MCF 10A (cell line): ENCODE data around the gene TRERF1. TPM values are rescaled to one million over a fixed set of nuclear protein-coding genes. Genes with fewer than 3 reads are reported as not detected.
A peak's percentile ranks its signal among the peaks of the same experiment; 100 is the strongest.

Experiments
- BruUV-seq: library from RNA; stranded (reverse); fragments of 400-500 nt; replicated peaks from 2 replicates; lab custom pipeline; 2021; lab: Mats Ljungman, UMichigan
- CTCF ChIA-PET: fragments of 300-600 bp; sonication (Branson Sonifier 250); formaldehyde crosslinking; extraction: SDS; loops from one replicate; lab custom pipeline; 2021; ENCODE audit warnings: antibody characterized with exemption, inconsistent platforms; lab: Yijun Ruan, JAX
- POLR2A ChIA-PET: fragments of 300-600, 350-650 bp; sonication (Branson Sonifier 250); formaldehyde crosslinking; extraction: SDS; loops from one replicate; lab custom pipeline; 2020; ENCODE audit warnings: antibody characterized with exemption, inconsistent platforms; lab: Yijun Ruan, JAX
- DNase-seq: peaks from one replicate; pipeline ENCODE4 v3.0.0-alpha.2; 2018; ENCODE audit not compliant: unreplicated experiment
- H3K27ac Mint-ChIP-seq: one replicate; pipeline ENCODE4 v1.8.0; 2022; ENCODE audit warnings: mild to moderate bottlenecking, low read depth, mixed read lengths; ENCODE audit not compliant: unreplicated experiment
- H3K27me3 Mint-ChIP-seq: one replicate; pipeline ENCODE4 v1.8.0; 2022; ENCODE audit warnings: mixed read lengths; ENCODE audit not compliant: insufficient read depth, unreplicated experiment
- H3K36me3 Mint-ChIP-seq: one replicate; pipeline ENCODE4 v1.8.0; 2022; ENCODE audit warnings: mild to moderate bottlenecking, moderate library complexity, mixed read lengths; ENCODE audit not compliant: insufficient read depth, unreplicated experiment
- H3K4me1 Mint-ChIP-seq: one replicate; pipeline ENCODE4 v1.8.0; 2022; ENCODE audit warnings: mixed read lengths; ENCODE audit not compliant: insufficient read depth, unreplicated experiment
- H3K4me3 Mint-ChIP-seq: one replicate; pipeline ENCODE4 v1.8.0; 2022; ENCODE audit warnings: mild to moderate bottlenecking, moderate library complexity, mixed read lengths; ENCODE audit not compliant: unreplicated experiment
- H3K9me3 Mint-ChIP-seq: one replicate; pipeline ENCODE4 v1.8.0; 2022; ENCODE audit warnings: mixed read lengths; ENCODE audit not compliant: unreplicated experiment
- CTCF ChIP-seq: fragments of 200-600 bp; IDR thresholded peaks from one replicate; pipeline ENCODE4 v1.8.0; 2022; ENCODE audit warnings: antibody characterized with exemption, mild to moderate bottlenecking; ENCODE audit not compliant: unreplicated experiment
- intact Hi-C: fragments of 100-400 bp; cut with micrococcal nuclease; formaldehyde crosslinking; loops from 2 replicates; pipeline ENCODE4 v1.14.1; 2022
- total RNA-seq: library from RNA; stranded (reverse); gene quantifications from 2 replicates; pipeline ENCODE4 v1.2.3, GENCODE V29; 2022

TRERF1 gene
- total RNA-seq, 1 experiment from 2014 or later: 9.4 TPM

GRCh38 chr6:42304053-42304712 is 147.5 kb downstream of the TRERF1 start:
- BruUV-seq: no TSS peak
- Mint-ChIP-seq H3K36me3 (peaks cover 8% of the 10 kb centered on the region), H3K4me1 (peaks cover 12% of the 10 kb centered on the region), H3K9me3 (no peaks in the 10 kb centered on the region), H3K27me3 (no peaks in the 10 kb centered on the region), H3K4me3 (no peak overlapping the region), H3K27ac (no peak overlapping the region)
- TF ChIP-seq CTCF: no peak
- ChIA-PET CTCF (interaction anchor here (1.7 kb wide), 1 partner anchor 243 kb away, joined by 6 read pairs; no protein-coding TSS in a partner anchor), POLR2A (no interaction called here)
- intact Hi-C loops: no loop called here
- DNase-seq: no peak

- peaks cover 16% of the 10 kb centered on the region for H3K4me1 Mint-ChIP-seq
- DNase-seq: no peak
- H3K9me3 Mint-ChIP-seq: no peaks in the 10 kb centered on the region
- no peak for TF ChIP-seq CTCF
- CTCF ChIA-PET: interaction anchor here (0.7 kb wide), 1 partner anchor 75 kb away, joined by 3 read pairs; no protein-coding TSS in a partner anchor
- no TSS peak for BruUV-seq
- no peaks in the 10 kb centered on the region for H3K27me3 Mint-ChIP-seq
- H3K27ac Mint-ChIP-seq: no peak overlapping the region
- POLR2A ChIA-PET: interaction anchor here (1.2 kb wide), 1 partner anchor 151 kb away, joined by 3 read pairs; no protein-coding TSS in a partner anchor
- intact Hi-C loops: no loop called here
- peaks cover 24% of the 10 kb centered on the region for H3K36me3 Mint-ChIP-seq
- H3K4me3 Mint-ChIP-seq: no peak overlapping the region
These were observed 149.3 kb downstream of the TRERF1 start for GRCh38 chr6:42302411-42302810.

GRCh38 chr6:42301986-42302385 is 149.7 kb downstream of the TRERF1 start:
- ChIA-PET CTCF (interaction anchor here (1.1 to 1.2 kb wide), 2 partner anchors 7 to 71 kb away, joined by 3 read pairs; no protein-coding TSS in a partner anchor), POLR2A (interaction anchor here (1.0 to 1.2 kb wide), 2 partner anchors 102 to 151 kb away, joined by 3 read pairs; no protein-coding TSS in a partner anchor)
- DNase-seq: no peak
- BruUV-seq: no TSS peak
- no peak overlapping the region for H3K27ac Mint-ChIP-seq
- intact Hi-C loops: no loop called here
- peaks cover 21% of the 10 kb centered on the region for H3K4me1 Mint-ChIP-seq
- H3K36me3 Mint-ChIP-seq: peaks cover 24% of the 10 kb centered on the region
- no peak for TF ChIP-seq CTCF
- H3K27me3 Mint-ChIP-seq: no peaks in the 10 kb centered on the region
- H3K9me3 Mint-ChIP-seq: no peaks in the 10 kb centered on the region
- no peak overlapping the region for H3K4me3 Mint-ChIP-seq

GRCh38 chr6:42300701-42301100 is 151.0 kb downstream of the TRERF1 start:
- Mint-ChIP-seq H3K4me3 (no peak overlapping the region), H3K36me3 (peaks cover 24% of the 10 kb centered on the region)
- BruUV-seq: no TSS peak

More at GRCh38 chr6:42300701-42301100, 151.0 kb downstream of the TRERF1 start:
- Mint-ChIP-seq H3K4me1 (peaks cover 31% of the 10 kb centered on the region), H3K27me3 (no peaks in the 10 kb centered on the region), H3K27ac (no peak overlapping the region), H3K9me3 (no peaks in the 10 kb centered on the region)
- CTCF ChIA-PET: interaction anchor here (1.1 to 1.6 kb wide), 3 partner anchors 9 to 103 kb away, joined by 3 to 6 read pairs (median 3); no protein-coding TSS in a partner anchor
- POLR2A ChIA-PET: interaction anchor here (1.0 to 2.1 kb wide), 2 partner anchors 104 to 151 kb away, joined by 3 to 6 read pairs; partner anchors contain the start of gene TRERF1
- TF ChIP-seq CTCF: no peak
- intact Hi-C loops: no loop called here
- DNase-seq: peak; percentile 54
